CD4-positive, alpha-beta T cell treated with Interleukin-2 at 100 ng/mL for 4 hours (primary cell): ENCODE data around the gene WDR5B.

Source experiments
- DNase-seq: peaks from one replicate; pipeline ENCODE4 v3.0.0-alpha.2; 2020; ENCODE audit warnings: low spot score

The WDR5B gene

DNA sequence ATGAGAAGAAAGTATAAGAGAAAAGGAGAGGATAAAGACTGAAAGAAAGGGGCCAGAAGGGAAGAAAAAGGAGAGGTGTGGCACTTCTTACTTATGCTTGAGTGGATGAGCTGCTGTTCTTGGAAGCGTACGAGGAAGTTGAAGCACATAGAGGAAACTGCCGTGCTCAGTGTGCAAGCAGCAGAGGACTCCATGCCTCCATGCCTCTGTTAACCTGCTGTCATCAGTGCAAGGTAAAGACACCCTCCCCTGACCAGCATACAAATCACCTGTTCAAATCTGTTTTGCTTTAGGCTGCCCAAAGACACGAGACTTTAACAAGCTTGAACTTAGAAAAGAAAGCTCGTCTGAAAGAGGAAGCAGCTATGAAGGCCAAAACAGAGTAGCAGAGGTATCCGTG lies 6.4 kb downstream of the WDR5B start:
- no peak for DNase-seq

DNA sequence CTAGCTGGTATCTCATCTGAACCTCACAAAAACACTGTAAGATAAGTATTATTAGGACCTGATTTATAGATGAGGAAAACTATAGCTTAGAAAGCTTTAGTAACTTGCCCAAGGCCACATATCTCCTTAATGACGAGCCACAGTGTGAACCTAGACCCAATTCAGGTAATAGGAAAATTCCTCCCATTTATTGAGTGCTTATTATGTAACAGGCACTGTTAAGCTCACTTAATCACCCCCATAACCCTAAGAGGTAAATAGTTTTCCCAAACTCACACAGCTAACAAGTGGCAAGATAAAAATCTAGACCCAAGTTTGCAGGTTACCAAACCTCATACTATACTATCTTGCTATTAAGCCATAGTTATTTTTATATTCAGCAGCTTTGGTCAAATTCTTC lies 7.9 kb downstream of the WDR5B start:
- no peak for DNase-seq

DNA sequence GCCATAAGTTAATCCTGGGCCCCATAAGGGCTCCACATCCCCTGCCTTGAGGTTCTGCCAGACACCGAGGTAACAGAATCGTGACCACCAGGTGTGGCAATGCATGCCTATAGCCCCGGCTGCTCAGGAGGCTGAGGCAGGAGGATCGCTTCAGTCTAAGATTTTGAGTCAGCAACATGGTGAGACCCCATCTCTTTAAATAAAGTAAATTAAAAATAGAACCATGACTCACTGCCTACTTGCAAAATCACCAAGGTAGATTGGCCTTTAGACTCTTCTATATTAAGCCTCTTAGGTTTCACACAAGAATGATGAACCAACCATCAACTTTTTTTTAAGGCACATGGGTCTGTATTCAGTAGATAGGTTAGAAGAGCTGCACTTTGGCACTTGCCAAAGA lies 9.7 kb downstream of the WDR5B start:
- DNase-seq = no peak

DNA sequence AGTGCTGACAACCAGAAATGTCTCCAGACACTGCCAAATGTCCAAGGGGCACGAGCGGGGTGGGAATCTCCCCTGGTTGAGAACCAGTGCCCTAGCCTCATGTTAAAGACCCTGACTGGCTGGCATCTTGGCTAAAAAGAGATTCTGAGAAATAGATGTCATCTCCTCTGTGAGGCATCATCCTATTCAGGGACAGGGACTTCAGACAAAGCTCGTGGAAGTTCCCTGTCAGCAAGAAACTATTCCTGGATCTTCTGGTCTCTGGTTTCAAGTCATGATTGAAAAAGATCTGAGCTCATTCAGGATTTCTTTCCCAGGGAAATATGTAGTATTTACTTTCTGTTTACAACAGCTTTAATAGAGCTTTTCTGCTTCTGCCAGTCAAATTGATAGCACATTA lies 10.8 kb downstream of the WDR5B start:
- DNase-seq = no peak

DNA sequence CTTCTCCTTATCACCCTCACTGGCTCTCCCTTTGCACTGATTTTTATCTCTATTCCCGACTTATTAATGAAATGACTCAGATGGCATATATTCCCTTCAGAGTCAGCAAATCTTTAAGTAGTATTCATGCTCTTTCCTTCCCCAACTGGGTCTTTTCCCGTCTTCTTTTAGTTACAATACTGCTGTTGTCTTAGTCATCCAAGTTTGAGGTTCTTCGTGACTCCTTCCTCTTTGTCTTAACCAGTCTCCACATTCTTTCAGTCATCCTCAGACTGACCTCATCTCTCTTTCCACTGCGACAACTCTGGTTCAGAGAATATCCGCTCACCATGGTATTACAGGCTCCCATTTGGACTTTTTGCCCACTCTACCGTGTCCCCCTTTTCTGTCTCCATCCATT lies 12.4 kb downstream of the WDR5B start:
- DNase-seq = no peak

DNA sequence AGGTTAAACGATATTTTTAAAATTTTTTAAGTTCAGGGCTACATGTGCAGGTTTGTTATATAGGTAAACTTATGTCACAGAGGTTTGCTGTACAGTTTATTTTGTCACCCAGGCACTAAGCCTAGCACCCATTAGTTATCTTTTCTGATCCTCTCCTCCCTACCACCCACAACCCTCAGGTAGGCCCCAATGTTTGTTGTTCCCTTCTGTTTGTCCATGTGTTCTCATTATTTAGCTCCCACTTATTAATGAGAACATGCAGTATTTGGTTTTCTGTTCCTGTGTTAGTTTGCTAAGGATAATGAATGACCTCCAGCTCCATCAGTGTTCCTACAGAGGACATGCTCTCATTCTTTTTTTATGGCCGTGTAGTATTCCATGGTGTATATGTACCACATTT lies 16.9 kb downstream of the WDR5B start:
- no peak for DNase-seq

- DNase-seq = no peak
Measured at GRCh38 chr3:122397201-122397600, 18.7 kb downstream of the WDR5B start.

DNA sequence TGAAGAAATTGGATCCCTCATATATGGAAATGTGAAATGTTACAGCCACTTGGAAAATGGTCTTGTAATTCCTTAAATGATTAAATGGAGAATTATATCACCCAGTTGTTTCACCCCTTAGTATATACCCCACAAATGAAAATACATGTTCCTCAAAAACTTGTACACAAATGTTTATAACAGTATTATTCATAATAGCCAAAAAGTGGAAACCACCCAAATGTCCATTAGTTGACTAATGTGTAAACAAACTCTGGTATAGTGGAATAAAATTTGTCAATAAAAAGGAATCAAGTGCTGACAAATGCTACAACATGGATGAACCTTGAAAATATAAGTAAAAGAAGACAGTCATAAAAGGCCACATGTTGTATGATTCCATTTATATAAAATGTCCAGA lies 19.4 kb downstream of the WDR5B start:
- DNase-seq = no peak

DNA sequence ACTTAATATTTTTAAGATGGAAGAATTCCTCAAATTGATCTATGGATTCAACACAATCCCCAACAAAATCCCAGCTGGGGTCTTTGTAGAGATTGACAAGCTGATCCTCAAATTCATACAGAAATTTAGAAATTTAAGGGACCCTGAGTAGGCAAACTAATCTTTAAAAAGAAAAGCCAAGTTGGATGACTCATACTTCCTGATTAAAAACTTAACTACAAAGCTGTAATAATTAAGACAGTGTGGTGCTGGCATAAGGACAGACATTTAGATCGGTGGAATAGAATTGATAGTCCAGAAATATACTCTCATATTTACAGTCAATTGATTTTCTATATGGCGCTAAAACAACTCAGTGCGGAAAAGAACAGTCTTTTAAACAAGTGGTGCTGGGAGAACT lies 20.3 kb downstream of the WDR5B start:
- no peak for DNase-seq

- DNase-seq = no peak
Measured at GRCh38 chr3:122394173-122394572, 21.7 kb downstream of the WDR5B start.

DNA sequence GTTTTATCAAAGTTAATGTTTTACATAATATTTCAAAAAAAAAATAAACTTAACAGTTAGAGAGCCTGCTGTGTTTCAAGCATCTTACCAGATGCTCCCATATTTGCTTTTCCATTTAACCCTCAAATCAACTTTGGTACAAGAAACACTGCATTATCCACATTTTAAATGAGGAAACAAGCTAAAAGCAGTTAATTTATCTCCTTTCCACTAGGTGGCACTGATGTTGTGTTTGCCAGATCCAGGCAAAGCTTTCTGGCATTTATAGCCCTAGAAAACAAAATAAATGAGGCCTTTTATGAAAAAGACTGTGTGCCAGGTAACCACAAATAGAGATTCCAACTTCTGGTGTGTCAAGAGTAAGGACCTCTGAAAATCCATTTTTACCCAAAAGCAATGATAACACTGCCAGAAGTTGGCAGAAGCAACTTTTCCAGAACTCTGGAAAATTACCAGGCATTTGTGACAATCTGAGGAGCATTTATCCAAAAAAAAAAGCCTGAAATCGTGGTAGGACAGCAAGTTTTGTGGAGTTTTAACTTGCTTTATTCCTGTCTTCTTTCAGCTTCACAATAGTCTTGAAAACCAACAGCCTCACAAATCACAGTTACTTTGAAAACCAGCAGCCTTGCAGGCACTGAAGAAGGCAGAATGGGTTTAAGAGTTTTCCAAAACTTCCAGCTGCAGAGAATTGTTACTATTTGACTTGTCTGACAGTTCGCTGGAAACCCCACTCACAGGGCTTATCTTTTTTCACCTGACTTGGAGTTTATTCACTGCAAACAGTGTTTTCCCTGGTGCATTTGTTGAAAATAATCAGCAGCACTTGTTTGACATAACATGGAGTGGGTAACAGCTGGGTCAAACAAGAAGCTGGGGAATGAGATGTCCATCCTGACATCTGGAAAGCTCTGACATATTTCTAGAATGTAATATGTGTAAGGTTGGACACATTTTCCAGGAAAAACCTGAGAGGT lies 22.7 kb downstream of the WDR5B start:
- peak; percentile 63 for DNase-seq

GRCh38 chr3:122391681-122392446 lies 24.0 kb downstream of the WDR5B start:
- no peak for DNase-seq

- no peak for DNase-seq
Measured at GRCh38 chr3:122390665-122391064, 25.2 kb downstream of the WDR5B start.

GRCh38 chr3:122389892-122390291 lies 26.0 kb downstream of the WDR5B start:
- DNase-seq = no peak

DNA sequence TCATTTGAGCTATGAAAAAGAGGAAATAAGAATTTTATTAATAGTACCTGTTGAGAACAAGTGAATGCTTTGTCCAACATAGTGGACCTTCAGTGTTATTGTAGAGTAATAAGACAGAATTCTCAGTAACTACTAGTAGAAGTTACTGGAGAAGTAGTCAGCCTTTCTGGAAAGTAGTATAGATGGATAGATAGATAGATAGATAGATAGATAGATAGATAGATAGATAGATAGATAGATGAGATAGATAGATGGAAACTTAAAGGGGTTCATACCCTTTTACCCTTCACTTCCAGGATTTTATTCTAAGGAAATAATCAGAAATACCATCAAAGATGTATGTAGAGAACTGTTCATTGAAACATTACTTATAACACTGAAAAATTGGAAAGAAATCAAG lies 26.7 kb downstream of the WDR5B start:
- no peak for DNase-seq

- no peak for DNase-seq
Measured at GRCh38 chr3:122387709-122388108, 28.2 kb downstream of the WDR5B start.

- peak; percentile 93 for DNase-seq
Measured at GRCh38 chr3:122383771-122384697, 31.8 kb downstream of the WDR5B start, which contains the start of gene FAM162A. Gene FAM162A, plus strand, starts transcription at chr3:122384182. Its CDS starts 84 bp downstream, at chr3:122384266.

DNA sequence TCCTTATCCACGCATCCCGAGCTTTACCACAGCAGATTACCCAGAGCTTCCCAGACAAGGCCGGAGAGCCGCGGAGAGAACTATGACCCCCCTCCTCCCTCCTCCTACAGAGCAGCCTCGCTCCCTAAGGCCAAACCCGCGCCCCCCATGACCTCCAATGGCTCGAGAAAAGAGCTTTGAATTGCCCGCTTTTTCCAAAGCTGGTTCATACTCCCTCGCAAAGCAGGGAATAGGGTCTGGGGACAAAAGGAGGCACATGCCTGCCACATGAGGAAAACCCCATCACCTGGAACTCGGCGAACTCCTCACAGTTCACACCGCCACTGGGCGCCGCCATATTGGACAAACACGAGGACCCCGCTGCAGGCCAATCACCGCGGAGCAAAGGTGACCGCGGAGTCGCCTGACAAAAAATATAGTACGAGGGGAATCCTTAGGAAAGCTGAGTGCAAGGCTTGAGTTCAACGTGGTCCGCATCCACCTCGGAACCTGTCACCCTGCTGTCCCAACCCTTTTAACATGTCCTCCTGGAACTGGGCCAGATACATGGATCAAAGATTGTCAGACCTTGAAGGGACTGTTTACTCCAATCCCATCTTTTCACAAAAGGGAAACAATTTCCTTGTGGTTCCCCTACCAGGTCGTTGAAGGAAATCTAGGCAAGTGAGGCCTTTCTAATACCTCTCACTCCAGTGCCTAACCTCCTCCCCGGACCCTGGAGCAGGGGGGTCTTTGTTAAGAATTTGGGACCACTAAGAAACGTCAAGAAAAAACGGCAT lies 32.8 kb downstream of the WDR5B start, which contains the start of gene MIX23:
Gene MIX23 (minus strand): TSS at position 344 of the 779 bp plus-strand sequence. CDS start 7 bp downstream, at position 337.
- peak; percentile 87 for DNase-seq

DNA sequence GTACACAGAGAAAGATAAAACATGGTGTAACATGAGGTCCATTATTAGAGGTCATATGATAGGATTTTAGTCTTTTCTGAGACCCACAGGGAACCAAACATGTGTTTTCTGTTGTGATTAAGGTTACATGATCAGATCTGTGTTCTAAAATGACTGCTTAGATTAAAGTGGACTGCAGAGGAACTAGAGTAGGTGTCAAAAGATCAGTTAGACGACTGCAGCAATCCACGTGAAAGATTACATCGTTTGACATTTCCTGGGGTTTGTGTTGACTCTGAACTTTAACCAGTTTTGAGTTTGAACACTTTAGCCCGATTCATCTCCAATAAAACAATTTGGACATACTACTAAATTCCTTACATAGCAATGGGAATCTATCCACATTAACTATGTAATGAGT lies 37.9 kb downstream of the WDR5B start:
- DNase-seq = no peak

- no peak for DNase-seq
Measured at GRCh38 chr3:122374034-122374433, 41.8 kb downstream of the WDR5B start.

- DNase-seq = no peak
Measured at GRCh38 chr3:122366379-122366749, 49.5 kb downstream of the WDR5B start.
